Measurements from ENCODE around the gene COA3. TPM values are rescaled to one million over a fixed set of nuclear protein-coding genes. Genes with fewer than 3 reads are reported as not detected.

The COA3 gene
- total RNA-seq, 1 experiment from 2014 or later, result 54.2 TPM

DNA sequence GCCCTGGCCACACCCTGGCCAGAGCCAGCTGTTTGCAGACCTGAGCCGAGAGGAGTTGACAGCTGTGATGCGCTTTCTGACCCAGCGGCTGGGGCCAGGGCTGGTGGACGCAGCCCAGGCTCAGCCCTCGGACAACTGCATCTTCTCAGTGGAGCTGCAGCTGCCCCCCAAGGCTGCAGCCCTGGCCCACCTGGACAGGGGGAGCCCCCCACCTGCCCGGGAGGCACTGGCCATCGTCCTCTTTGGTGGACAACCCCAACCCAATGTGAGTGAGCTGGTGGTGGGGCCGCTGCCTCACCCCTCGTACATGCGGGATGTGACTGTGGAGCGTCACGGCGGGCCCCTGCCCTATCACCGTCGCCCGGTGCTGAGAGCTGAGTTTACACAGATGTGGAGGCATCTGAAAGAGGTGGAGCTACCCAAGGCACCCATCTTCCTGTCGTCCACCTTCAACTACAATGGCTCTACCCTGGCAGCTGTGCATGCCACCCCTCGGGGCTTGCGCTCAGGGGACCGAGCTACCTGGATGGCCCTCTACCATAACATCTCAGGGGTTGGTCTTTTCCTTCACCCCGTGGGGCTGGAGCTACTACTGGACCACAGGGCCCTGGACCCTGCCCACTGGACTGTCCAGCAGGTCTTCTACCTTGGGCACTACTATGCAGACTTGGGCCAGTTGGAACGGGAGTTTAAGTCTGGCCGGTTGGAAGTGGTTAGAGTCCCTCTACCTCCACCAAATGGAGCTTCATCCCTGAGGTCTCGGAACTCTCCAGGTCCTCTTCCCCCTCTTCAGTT lies 46.5 kb upstream of the COA3 start:
- H3K27ac Mint-ChIP-seq, result no peak overlapping the region
- CTCF ChIA-PET, result interaction anchor here (0.6 to 4.5 kb wide), 6 partner anchors 21 to 153 kb away, joined by 3 to 52 read pairs (median 6); partner anchors contain the start of genes BECN1 and RPL27
- H3K27me3 Mint-ChIP-seq (ENCODE audit: low read depth), result no peaks in the 10 kb centered on the region
- TF ChIP-seq NFYB (CRISPR knock-in tag; conservative IDR thresholded peaks at IDR 0.05; ENCODE audit: low read depth) (no peak), RORB (CRISPR knock-in tag; IDR thresholded peaks at IDR 0.05) (no peak), ATF1 (CRISPR knock-in tag; IDR thresholded peaks at IDR 0.05) (no peak), TEAD4 (CRISPR knock-in tag; IDR thresholded peaks at IDR 0.05) (no peak), MXD4 (CRISPR knock-in tag; IDR thresholded peaks at IDR 0.05; ENCODE audit: borderline replicate concordance) (no peak), ZNF317 (CRISPR knock-in tag; IDR thresholded peaks at IDR 0.05; ENCODE audit: borderline replicate concordance, low read depth) (no peak)
- TF ChIP-seq, protein P1, sequence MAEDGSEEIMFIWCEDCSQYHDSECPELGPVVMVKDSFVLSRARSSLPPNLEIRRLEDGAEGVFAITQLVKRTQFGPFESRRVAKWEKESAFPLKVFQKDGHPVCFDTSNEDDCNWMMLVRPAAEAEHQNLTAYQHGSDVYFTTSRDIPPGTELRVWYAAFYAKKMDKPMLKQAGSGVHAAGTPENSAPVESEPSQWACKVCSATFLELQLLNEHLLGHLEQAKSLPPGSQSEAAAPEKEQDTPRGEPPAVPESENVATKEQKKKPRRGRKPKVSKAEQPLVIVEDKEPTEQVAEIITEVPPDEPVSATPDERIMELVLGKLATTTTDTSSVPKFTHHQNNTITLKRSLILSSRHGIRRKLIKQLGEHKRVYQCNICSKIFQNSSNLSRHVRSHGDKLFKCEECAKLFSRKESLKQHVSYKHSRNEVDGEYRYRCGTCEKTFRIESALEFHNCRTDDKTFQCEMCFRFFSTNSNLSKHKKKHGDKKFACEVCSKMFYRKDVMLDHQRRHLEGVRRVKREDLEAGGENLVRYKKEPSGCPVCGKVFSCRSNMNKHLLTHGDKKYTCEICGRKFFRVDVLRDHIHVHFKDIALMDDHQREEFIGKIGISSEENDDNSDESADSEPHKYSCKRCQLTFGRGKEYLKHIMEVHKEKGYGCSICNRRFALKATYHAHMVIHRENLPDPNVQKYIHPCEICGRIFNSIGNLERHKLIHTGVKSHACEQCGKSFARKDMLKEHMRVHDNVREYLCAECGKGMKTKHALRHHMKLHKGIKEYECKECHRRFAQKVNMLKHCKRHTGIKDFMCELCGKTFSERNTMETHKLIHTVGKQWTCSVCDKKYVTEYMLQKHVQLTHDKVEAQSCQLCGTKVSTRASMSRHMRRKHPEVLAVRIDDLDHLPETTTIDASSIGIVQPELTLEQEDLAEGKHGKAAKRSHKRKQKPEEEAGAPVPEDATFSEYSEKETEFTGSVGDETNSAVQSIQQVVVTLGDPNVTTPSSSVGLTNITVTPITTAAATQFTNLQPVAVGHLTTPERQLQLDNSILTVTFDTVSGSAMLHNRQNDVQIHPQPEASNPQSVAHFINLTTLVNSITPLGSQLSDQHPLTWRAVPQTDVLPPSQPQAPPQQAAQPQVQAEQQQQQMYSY (CRISPR knock-in tag; IDR thresholded peaks at IDR 0.05), result no peak
- TF ChIP-seq, protein P2, sequence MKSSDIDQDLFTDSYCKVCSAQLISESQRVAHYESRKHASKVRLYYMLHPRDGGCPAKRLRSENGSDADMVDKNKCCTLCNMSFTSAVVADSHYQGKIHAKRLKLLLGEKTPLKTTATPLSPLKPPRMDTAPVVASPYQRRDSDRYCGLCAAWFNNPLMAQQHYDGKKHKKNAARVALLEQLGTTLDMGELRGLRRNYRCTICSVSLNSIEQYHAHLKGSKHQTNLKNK (CRISPR knock-in tag; IDR thresholded peaks at IDR 0.05), result no peak
- H3K36me3 Mint-ChIP-seq, result peaks cover 49% of the 10 kb centered on the region
- POLR2A ChIA-PET, result interaction anchor here (0.5 to 1.4 kb wide), 4 partner anchors 12 to 153 kb away, joined by 3 to 5 read pairs (median 3); partner anchors contain the start of gene PSME3
- ATAC-seq (no peak), DNase-seq (ENCODE audit: low spot score) (no peak)
- H3K9me3 Mint-ChIP-seq, result no peaks in the 10 kb centered on the region
- no peaks in the 10 kb centered on the region for H3K4me1 Mint-ChIP-seq
- H3K4me3 Mint-ChIP-seq, result no peak overlapping the region

DNA sequence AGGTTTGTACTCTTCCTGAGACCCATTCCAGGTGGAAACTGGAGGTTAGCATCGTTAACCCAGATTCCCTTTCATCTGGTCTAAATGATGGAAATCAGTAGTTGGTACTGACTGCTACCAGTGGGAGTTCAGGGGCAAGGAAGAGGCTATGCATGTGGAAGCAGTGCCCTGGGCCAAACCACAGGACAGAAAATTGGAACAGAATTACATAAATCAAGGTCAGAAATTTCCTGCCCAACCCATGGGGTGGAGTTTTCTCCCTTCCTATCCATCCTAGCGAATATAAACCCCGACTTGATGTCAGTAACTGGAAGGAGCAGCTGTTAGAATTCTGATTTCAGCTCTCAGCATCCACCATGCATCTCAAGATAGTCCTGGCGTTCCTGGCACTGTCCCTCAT lies 45.8 kb upstream of the COA3 start, which contains the start of gene AOC2:
Gene AOC2 (plus strand): TSS at position 310 of the 400 bp plus-strand sequence. CDS start 47 bp downstream, at position 357.
- H3K9me3 Mint-ChIP-seq, result no peaks in the 10 kb centered on the region
- H3K4me1 Mint-ChIP-seq, result no peaks in the 10 kb centered on the region
- ChIA-PET CTCF (interaction anchor here (1.4 to 4.5 kb wide), 8 partner anchors 9 to 154 kb away, joined by 3 to 52 read pairs (median 4); partner anchors contain the start of gene RPL27), POLR2A (no interaction called here)
- DNase-seq (ENCODE audit: low spot score) (no peak), ATAC-seq (no peak)
- no peaks in the 10 kb centered on the region for H3K27me3 Mint-ChIP-seq (ENCODE audit: low read depth)
- peaks cover 54% of the 10 kb centered on the region for H3K36me3 Mint-ChIP-seq
- H3K27ac Mint-ChIP-seq, result no peak within 1 kb of the TSS
- TF ChIP-seq, protein P3, sequence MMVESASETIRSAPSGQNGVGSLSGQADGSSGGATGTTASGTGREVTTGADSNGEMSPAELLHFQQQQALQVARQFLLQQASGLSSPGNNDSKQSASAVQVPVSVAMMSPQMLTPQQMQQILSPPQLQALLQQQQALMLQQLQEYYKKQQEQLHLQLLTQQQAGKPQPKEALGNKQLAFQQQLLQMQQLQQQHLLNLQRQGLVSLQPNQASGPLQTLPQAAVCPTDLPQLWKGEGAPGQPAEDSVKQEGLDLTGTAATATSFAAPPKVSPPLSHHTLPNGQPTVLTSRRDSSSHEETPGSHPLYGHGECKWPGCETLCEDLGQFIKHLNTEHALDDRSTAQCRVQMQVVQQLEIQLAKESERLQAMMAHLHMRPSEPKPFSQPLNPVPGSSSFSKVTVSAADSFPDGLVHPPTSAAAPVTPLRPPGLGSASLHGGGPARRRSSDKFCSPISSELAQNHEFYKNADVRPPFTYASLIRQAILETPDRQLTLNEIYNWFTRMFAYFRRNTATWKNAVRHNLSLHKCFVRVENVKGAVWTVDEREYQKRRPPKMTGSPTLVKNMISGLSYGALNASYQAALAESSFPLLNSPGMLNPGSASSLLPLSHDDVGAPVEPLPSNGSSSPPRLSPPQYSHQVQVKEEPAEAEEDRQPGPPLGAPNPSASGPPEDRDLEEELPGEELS (CRISPR knock-in tag; IDR thresholded peaks at IDR 0.05), result no peak
- TF ChIP-seq GRHL2 (CRISPR knock-in tag; IDR thresholded peaks at IDR 0.05; ENCODE audit: insufficient replicate concordance, severe bottlenecking) (no peak), ATF1 (CRISPR knock-in tag; IDR thresholded peaks at IDR 0.05) (no peak), CREB1 (CRISPR knock-in tag; IDR thresholded peaks at IDR 0.05) (no peak), CREM (CRISPR knock-in tag; IDR thresholded peaks at IDR 0.05) (no peak), ZNF121 (CRISPR knock-in tag; IDR thresholded peaks at IDR 0.05) (no peak), SMAD3 (CRISPR knock-in tag; IDR thresholded peaks at IDR 0.05; ENCODE audit: borderline replicate concordance) (no peak)
- no peak within 1 kb of the TSS for H3K4me3 Mint-ChIP-seq

DNA sequence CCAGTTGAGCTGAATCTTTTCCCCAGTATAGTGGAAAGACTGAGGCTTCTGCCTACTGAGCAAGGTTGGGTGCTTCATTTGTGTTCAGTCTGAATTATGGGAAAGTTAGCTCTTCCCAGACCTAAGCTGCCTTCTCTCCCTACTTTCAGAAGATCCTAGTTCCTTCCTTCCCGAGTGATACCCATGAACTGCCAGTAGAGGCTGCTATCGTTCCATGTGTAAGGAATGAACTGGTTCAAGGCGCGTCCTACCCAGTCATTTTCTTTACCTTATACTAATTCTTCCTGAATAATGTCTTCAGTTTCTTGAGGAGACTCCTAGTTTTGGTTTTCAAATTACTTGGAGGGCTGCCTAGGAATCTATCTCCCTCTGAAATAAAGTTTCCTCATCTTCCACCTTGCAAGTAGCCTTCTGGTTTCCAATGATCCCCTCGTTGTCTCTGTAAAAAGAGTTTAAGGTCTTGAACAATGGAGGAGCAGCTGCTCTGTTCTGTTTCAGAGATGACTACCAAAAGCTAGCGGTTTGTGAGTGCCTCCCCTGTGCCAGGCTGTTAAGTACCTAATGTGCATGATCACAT lies 44.9 kb upstream of the COA3 start:
- Mint-ChIP-seq H3K4me3 (no peak overlapping the region), H3K27me3 (ENCODE audit: low read depth) (no peaks in the 10 kb centered on the region), H3K9me3 (no peaks in the 10 kb centered on the region), H3K36me3 (peaks cover 62% of the 10 kb centered on the region), H3K4me1 (no peaks in the 10 kb centered on the region), H3K27ac (no peak overlapping the region)
- CTCF ChIA-PET, result interaction anchor here (0.6 to 4.5 kb wide), 30 partner anchors 8 to 265 kb away, joined by 3 to 52 read pairs (median 4); partner anchors contain the start of genes BECN1, PSME3, RPL27 and WNK4
- DNase-seq (ENCODE audit: low spot score) (peak; percentile 46), ATAC-seq (peak; percentile 74)
- POLR2A ChIA-PET, result no interaction called here
- TF ChIP-seq NR2C2 (CRISPR knock-in tag; IDR thresholded peaks at IDR 0.05) (no peak), NFYB (CRISPR knock-in tag; conservative IDR thresholded peaks at IDR 0.05; ENCODE audit: low read depth) (no peak), TEAD1 (CRISPR knock-in tag; IDR thresholded peaks at IDR 0.05) (no peak)
- TF ChIP-seq, protein P4, sequence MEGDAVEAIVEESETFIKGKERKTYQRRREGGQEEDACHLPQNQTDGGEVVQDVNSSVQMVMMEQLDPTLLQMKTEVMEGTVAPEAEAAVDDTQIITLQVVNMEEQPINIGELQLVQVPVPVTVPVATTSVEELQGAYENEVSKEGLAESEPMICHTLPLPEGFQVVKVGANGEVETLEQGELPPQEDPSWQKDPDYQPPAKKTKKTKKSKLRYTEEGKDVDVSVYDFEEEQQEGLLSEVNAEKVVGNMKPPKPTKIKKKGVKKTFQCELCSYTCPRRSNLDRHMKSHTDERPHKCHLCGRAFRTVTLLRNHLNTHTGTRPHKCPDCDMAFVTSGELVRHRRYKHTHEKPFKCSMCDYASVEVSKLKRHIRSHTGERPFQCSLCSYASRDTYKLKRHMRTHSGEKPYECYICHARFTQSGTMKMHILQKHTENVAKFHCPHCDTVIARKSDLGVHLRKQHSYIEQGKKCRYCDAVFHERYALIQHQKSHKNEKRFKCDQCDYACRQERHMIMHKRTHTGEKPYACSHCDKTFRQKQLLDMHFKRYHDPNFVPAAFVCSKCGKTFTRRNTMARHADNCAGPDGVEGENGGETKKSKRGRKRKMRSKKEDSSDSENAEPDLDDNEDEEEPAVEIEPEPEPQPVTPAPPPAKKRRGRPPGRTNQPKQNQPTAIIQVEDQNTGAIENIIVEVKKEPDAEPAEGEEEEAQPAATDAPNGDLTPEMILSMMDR (IDR thresholded peaks at IDR 0.05), result peak; percentile 67
- TF ChIP-seq, protein P5, sequence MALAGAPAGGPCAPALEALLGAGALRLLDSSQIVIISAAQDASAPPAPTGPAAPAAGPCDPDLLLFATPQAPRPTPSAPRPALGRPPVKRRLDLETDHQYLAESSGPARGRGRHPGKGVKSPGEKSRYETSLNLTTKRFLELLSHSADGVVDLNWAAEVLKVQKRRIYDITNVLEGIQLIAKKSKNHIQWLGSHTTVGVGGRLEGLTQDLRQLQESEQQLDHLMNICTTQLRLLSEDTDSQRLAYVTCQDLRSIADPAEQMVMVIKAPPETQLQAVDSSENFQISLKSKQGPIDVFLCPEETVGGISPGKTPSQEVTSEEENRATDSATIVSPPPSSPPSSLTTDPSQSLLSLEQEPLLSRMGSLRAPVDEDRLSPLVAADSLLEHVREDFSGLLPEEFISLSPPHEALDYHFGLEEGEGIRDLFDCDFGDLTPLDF (CRISPR knock-in tag; IDR thresholded peaks at IDR 0.05), result no peak
- TF ChIP-seq, protein P3 (CRISPR knock-in tag; IDR thresholded peaks at IDR 0.05), result no peak
